ENCODE results near the gene LCN9. TPM values are rescaled to one million over a fixed set of nuclear protein-coding genes. Genes with fewer than 3 reads are reported as not detected.

The LCN9 gene
- total and polyA plus RNA-seq, 2 of the 13 experiments (the other 11 are each of a cell fraction or from before 2014, with no cell fraction given): not detected

GRCh38 chr9:135701959-135702721 lies 39.0 kb downstream of the LCN9 start, which contains the start of gene KCNT1 (continued):
- TF ChIP-seq CTCF (CRISPR knock-in tag; IDR thresholded peaks at IDR 0.05): peak; percentile 56; the same call in 1 of the 2 replicates
- TF ChIP-seq AHDC1 (CRISPR knock-in tag; IDR thresholded peaks at IDR 0.05; ENCODE audit: borderline replicate concordance): no peak
- no peak for TF ChIP-seq ELF4 (CRISPR knock-in tag; IDR thresholded peaks at IDR 0.05; ENCODE audit: borderline replicate concordance)
- no peak for TF ChIP-seq REST (IDR thresholded peaks at IDR 0.05; ENCODE audit: borderline replicate concordance in 1 of 2, low read depth in 1 of 2, low read length in 2 of 2)
- TF ChIP-seq HOMEZ (CRISPR knock-in tag; IDR thresholded peaks at IDR 0.05; ENCODE audit: low read depth): no peak
- no peak for TF ChIP-seq ZNF598 (CRISPR knock-in tag; IDR thresholded peaks at IDR 0.05; ENCODE audit: borderline replicate concordance)
- TF ChIP-seq ZNF704 (CRISPR knock-in tag; IDR thresholded peaks at IDR 0.05; ENCODE audit: borderline replicate concordance): no peak
- no peak for TF ChIP-seq GPN1 (CRISPR knock-in tag; IDR thresholded peaks at IDR 0.05; ENCODE audit: borderline replicate concordance)
- TF ChIP-seq ZBTB42 (CRISPR knock-in tag; IDR thresholded peaks at IDR 0.05): no peak
- TF ChIP-seq TFE3 (CRISPR knock-in tag; IDR thresholded peaks at IDR 0.05): no peak
- no peak for TF ChIP-seq ZNF772 (CRISPR knock-in tag; IDR thresholded peaks at IDR 0.05)
